SW480 (cell line): ENCODE measurements around the gene ZNF613.
"Not testable (repeated sequence)": the region's sequence is repeated elsewhere in the genome, so short reads cannot be mapped to it uniquely, and the experiment has no call there.

ENCODE experiments used
- DNase-seq: peaks from one replicate; pipeline ENCODE4 v3.0.0-alpha.2; 2016; ENCODE audit warnings: low spot score

ZNF613 gene

DNA sequence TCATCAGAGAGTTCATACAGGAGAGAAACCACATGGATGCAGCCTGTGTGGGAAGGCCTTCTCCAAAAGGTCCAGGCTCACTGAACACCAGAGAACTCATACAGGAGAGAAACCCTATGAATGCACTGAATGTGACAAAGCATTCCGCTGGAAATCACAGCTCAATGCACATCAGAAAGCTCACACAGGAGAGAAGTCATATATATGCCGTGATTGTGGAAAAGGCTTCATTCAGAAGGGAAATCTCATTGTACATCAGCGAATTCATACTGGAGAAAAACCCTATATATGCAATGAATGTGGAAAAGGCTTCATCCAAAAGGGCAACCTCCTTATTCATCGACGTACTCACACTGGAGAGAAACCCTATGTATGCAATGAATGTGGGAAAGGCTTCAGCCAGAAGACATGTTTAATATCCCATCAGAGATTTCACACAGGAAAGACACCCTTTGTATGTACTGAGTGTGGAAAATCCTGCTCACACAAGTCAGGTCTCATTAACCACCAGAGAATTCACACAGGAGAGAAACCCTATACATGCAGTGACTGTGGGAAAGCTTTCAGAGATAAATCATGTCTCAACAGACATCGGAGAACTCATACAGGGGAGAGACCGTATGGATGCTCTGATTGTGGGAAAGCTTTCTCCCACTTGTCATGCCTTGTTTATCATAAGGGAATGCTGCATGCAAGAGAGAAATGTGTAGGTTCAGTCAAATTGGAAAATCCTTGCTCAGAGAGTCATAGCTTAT is 17.7 kb downstream of the ZNF613 start:
- DNase-seq: no peak

DNA sequence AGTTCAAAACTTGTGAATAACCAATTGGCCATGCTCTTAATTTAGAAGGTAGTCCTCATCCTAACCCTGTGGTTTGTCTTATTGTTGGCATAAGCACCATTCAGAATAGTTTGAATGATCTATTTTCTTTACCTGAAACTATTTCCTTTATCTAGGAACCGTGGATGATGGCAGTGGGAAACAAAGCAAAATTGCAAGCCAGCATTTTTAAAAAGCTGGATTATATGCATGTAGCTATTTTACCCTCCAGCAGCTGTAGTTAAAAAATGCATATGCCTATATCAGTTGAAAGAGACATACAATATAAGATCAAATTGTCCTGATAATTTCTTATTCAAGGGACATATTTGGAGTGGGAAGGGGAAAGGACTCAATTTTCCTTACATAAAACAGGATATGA is 19.3 kb downstream of the ZNF613 start:
- no peak for DNase-seq

GRCh38 chr19:51948975-51949374 is 21.7 kb downstream of the ZNF613 start:
- DNase-seq: no peak

- DNase-seq: not testable (repeated sequence)
Measured at GRCh38 chr19:51957846-51958245, 30.6 kb downstream of the ZNF613 start.

DNA sequence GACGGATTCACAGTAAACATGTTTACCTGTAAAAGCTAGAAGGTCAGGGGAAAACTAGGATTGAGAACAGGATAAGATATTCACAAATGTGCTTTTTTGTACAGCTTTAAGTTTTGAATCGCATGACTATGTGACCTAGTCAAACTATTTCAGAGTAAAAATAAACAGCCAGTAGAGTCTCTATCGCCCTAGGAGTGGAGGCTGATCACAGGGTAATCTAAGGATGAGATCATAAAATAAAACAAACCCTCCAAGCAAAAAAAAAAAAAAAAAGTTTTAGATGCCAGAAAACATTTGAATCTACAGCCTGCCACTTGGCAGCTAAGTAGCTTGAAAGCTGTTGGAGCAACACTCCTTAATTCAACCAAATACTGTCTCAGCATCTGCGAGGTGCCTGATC is 32.5 kb downstream of the ZNF613 start:
- DNase-seq: no peak

GRCh38 chr19:51960621-51961233 is 33.5 kb downstream of the ZNF613 start:
- DNase-seq: not testable (repeated sequence)

- no peak for DNase-seq
Measured at GRCh38 chr19:51965583-51965982, 38.3 kb downstream of the ZNF613 start.

- no peak for DNase-seq
Measured at GRCh38 chr19:51970718-51971117, 43.4 kb downstream of the ZNF613 start.

- no peak for DNase-seq
Measured at GRCh38 chr19:51971624-51972023, 44.4 kb downstream of the ZNF613 start.

DNA sequence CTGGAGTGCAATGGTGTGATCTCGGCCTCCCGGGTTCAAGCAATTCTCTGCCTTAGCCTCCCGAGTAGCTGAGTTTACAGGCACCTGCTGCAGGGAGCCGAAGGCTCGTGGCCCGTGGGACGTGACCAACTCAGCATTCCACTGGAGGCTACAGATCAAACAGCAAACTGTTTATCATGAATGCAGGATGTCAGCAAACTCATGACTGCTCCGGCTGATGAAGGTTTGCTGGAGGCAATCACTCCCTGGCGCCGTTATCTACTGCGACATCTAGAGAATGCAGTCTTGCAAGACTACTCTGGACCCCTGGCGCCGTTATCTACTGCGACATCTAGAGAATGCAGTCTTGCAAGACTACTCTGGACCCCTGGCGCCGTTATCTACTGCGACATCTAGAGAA is 48.5 kb downstream of the ZNF613 start:
- not testable (repeated sequence) for DNase-seq

DNA sequence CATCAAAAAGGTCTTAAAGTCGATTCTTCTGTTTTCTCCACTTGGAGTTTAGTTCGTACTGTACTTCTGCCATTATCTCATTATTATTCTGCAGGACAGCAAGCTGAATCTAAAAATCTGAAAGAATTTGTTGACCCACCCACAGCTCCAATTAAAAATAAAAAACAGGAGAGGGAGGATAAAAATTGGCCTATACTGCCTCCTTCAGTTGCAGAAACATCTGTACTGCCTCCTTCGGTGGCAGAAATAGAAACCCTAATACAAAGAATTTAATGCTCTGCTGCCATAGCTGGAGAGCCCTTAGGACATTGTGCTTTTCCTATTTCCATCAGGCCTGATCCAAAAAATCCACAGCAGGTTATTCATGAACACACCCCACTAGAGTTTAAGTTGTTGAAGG is 49.6 kb downstream of the ZNF613 start:
- no peak for DNase-seq

DNA sequence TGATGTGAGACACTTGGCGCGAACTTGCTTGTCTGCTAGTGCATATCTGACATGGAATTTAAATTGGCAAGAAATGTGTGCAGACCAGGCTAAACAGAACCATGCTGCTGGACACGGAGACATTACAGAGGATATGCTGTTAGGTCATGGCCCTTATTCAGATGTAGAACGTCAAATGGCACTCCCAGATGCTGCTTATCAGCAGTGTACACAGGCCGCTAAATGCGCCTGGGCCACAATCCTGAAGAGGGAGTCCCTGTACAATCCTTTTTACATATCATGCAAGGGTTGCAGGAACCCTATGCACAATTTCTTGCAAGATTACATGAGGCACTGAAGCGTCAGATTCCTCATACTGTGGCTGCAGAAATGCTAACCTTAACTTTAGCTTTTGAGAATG is 50.1 kb downstream of the ZNF613 start:
- no peak for DNase-seq

DNA sequence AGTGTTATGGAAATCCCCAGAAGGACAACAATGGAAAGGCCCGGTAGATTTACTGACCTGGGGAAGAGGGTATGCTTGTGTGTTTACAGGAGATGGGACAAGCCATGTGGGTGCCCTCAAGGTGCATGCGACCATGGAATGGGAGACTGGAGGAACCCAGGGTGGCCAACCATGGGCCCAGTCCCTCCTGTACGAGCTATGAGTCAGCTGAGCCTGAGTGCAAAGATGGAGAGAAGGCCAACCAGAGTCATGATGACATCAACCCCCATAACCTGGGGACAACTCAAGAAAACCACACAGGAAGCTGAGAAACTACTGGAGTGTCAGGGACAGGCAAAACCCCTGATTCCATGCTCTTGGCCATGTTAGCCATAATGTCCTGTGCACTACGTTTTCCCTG is 51.6 kb downstream of the ZNF613 start:
- no peak for DNase-seq

DNA sequence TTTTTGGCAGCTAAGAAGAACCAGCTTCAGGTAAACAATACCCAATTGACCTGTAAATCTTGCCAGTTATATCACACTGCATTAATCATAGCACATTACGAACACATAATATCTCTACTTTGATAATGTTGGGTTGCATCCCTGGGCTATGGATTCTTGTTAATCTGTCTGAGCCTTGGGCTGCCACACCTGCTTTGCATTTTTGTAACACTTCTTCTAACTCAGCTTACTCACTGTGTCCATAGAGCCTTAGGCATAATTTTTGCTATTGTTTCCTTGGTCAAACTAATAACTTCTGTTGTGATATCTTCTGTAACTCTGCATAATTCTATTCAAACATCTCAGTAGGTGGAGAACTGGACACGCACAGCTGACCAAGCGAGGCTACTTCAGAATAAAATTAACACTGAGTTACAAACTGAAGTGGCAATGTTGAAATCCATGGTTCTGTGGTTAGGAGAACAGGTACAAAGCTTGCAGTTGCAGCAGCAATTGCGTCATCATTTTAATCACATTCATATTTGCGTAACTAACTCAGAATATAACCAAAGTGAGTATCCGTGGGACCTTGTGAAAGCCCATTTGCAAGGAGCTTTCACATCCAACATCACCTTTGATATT is 53.0 kb downstream of the ZNF613 start:
- no peak for DNase-seq

DNA sequence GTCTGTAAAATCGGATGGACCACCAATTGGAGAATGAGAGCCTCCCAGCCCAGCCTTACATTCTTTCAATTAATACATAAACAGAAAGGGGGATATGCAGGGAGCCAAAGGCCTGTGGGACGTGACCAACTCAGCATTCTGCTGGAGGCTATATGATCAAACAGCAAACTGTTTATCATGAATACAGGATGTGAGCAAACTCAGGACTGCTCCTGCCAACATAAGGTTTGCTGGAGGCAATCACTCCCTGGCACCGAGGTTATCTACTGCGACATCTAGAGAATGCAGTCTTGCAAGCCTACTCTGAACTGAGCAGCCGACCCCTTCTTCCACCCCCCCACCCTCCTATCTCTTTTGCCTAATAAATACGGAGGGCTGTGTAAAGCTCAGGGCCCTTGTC is 53.7 kb downstream of the ZNF613 start:
- DNase-seq: not testable (repeated sequence)

GRCh38 chr19:51983361-51983760 is 56.1 kb downstream of the ZNF613 start:
- no peak for DNase-seq

- peak; percentile 89 for DNase-seq
Measured at GRCh38 chr19:51986309-51987291, 59.3 kb downstream of the ZNF613 start, which contains the start of gene ZNF350. ZNF350 (minus strand) TSS chr19:51986840; CDS start chr19:51974360, 12,480 bp downstream.

GRCh38 chr19:51993422-51993821 is 66.2 kb downstream of the ZNF613 start:
- DNase-seq: no peak

DNA sequence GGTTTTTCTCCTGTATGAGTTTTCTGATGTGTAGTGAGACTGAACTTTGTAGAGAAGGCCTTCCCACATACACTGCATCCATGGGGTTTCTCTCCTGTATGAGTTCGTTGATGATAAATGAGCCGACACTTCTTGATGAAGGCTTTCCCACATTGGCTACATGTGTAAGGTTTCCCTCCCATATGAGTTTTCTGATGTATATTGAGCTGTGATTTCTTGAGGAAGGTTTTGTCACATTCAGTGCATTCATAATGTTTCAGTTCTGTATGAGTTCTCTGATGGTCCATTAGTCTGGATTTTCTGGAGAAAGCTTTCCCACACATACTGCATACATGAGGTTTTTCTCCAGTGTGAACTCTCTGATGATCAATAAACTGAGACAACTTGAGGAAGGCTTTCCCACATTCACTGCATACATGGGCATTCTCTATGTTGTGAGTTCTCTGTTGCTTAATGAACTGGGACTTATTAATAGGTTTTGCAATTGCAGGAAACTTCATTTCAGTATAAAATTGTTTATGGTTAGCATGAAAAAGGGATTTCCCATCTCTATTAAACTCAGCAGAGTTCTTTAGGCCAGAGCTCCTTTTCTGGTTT is 66.9 kb downstream of the ZNF613 start:
- no peak for DNase-seq
